HEK293 (cell line): ENCODE data around the gene CANX.

ENCODE experiments used
- CTCF ChIA-PET: fragments of 350-600 bp; formaldehyde crosslinking; extraction: SDS; loops from one replicate; lab custom pipeline; 2021; ENCODE audit warnings: antibody characterized with exemption; lab: Yijun Ruan, JAX
- POLR2A ChIA-PET: fragments of 300-600 bp; formaldehyde crosslinking; extraction: SDS; loops from one replicate; lab custom pipeline; 2020; ENCODE audit warnings: antibody characterized with exemption, inconsistent platforms; lab: Yijun Ruan, JAX
- H3K27ac ChIP-seq: fragments of 200-500 bp; sonication (Bioruptor generic); 2 replicates; pipeline ENCODE4 v1.5.1; 2014; ENCODE audit warnings: low read depth, low read length, control low read depth, inconsistent platforms; ENCODE audit errors: extremely low read depth
- H3K36me3 ChIP-seq, 2 experiments: fragments of 200-500 bp in 1 of 2; sonication (Bioruptor generic) in 1 of 2; 1 replicate in 1 of 2; 2 replicates in 1 of 2; pipeline ENCODE4 v1.5.1; 2014 to 2017; ENCODE audit warnings: inconsistent platforms in 2 of 2, low read length in 2 of 2; ENCODE audit not compliant: control insufficient read depth in 2 of 2, insufficient read depth in 1 of 2
- H3K4me1 ChIP-seq: fragments of 200-500 bp; sonication (Bioruptor generic); 2 replicates; pipeline ENCODE4 v1.5.1; 2014; ENCODE audit warnings: mild to moderate bottlenecking, low read length, inconsistent platforms; ENCODE audit not compliant: control insufficient read depth, insufficient read depth
- H3K4me3 ChIP-seq: 2 replicates; pipeline ENCODE4 v1.5.1; 2011; ENCODE audit warnings: low read depth, mild to moderate bottlenecking, control low read depth, low read length, moderate library complexity
- H3K9me3 ChIP-seq: fragments of 200-500 bp; sonication (Bioruptor generic); 2 replicates; pipeline ENCODE4 v1.5.1; 2014; ENCODE audit warnings: low read depth, low read length, inconsistent platforms; ENCODE audit not compliant: control insufficient read depth, insufficient read depth
- GLIS1 ChIP-seq: fragments of 450-650 bp; formaldehyde crosslinking; IDR thresholded peaks from 2 replicates; pipeline ENCODE4 v1.5.1; 2016; ENCODE audit warnings: missing biosample characterization, missing genetic modification characterization
- MZF1 ChIP-seq: fragments of 450-650 bp; formaldehyde crosslinking; IDR thresholded peaks from 2 replicates; pipeline ENCODE4 v1.5.1; 2017; ENCODE audit warnings: missing biosample characterization, missing genetic modification characterization, borderline replicate concordance
- OVOL3 ChIP-seq: fragments of 450-650 bp; formaldehyde crosslinking; IDR thresholded peaks from 2 replicates; pipeline ENCODE4 v1.5.1; 2016; ENCODE audit warnings: missing biosample characterization, missing genetic modification characterization
- SETDB1 ChIP-seq: IDR thresholded peaks from one replicate; pipeline ENCODE4 v1.6.1; 2017; ENCODE audit warnings: mild to moderate bottlenecking, low read length, moderate library complexity, mixed read lengths; ENCODE audit not compliant: insufficient read length
- ZBTB48 ChIP-seq: fragments of 450-650 bp; formaldehyde crosslinking; IDR thresholded peaks from 2 replicates; pipeline ENCODE4 v1.5.1; 2016; ENCODE audit warnings: missing biosample characterization, missing genetic modification characterization
- ZNF10 ChIP-seq: fragments of 450-650 bp; formaldehyde crosslinking; IDR thresholded peaks from 2 replicates; pipeline ENCODE4 v1.5.1; 2017; ENCODE audit warnings: missing biosample characterization, missing genetic modification characterization
- ZNF239 ChIP-seq: fragments of 450-650 bp; formaldehyde crosslinking; IDR thresholded peaks from 2 replicates; pipeline ENCODE4 v1.5.1; 2016; ENCODE audit warnings: missing biosample characterization, missing genetic modification characterization
- ZNF248 ChIP-seq: fragments of 450-650 bp; formaldehyde crosslinking; IDR thresholded peaks from 2 replicates; pipeline ENCODE4 v1.5.1; 2017; ENCODE audit warnings: missing biosample characterization, missing genetic modification characterization
- ZNF48 ChIP-seq: fragments of 450-650 bp; formaldehyde crosslinking; IDR thresholded peaks from 2 replicates; pipeline ENCODE4 v1.5.1; 2016; ENCODE audit warnings: missing biosample characterization, missing genetic modification characterization
- ZNF664 ChIP-seq: fragments of 450-650 bp; formaldehyde crosslinking; IDR thresholded peaks from 2 replicates; pipeline ENCODE4 v1.5.1; 2016; ENCODE audit warnings: missing biosample characterization, missing genetic modification characterization
- ZNF785 ChIP-seq: fragments of 450-650 bp; formaldehyde crosslinking; IDR thresholded peaks from 2 replicates; pipeline ENCODE4 v1.5.1; 2016; ENCODE audit warnings: missing biosample characterization, missing genetic modification characterization
- TF ChIP-seq, protein P1 (sequence below): fragments of 450-650 bp; formaldehyde crosslinking; IDR thresholded peaks from 2 replicates; pipeline ENCODE4 v1.5.1; 2016; ENCODE audit warnings: missing biosample characterization, missing genetic modification characterization
- TF ChIP-seq, protein P2 (sequence below): fragments of 450-650 bp; formaldehyde crosslinking; IDR thresholded peaks from 2 replicates; pipeline ENCODE4 v1.5.1; 2016; ENCODE audit warnings: missing biosample characterization, missing genetic modification characterization, borderline replicate concordance
- TF ChIP-seq, protein P3 (sequence below): fragments of 450-650 bp; formaldehyde crosslinking; IDR thresholded peaks from 2 replicates; pipeline ENCODE4 v1.5.1; 2016; ENCODE audit warnings: missing biosample characterization, missing genetic modification characterization

Gene CANX

DNA sequence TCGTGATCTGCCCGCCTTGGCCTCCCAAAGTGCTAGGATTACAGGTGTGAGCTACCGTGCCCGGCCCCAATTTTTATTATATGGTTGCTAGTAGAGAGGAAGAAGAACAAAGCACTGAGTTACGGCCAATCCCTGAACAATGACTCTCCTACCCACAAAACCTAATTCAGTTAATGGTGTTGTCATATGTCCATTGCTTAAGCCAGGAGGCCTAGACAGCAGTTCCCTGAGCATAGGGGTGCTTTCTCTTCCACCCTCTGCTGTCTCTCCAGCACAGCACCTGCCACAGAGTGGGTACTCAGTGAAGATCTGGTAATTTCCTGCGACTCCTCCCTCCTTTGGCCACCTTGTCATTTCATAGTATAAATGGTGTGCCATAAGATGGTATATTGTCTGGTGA is 73.6 kb downstream of the CANX start:
- Histone ChIP-seq H3K36me3 (peaks cover 22 to 95% of the 10 kb centered on the region in 2 experiments), H3K27ac (no peak overlapping the region), H3K4me1 (no peaks in the 10 kb centered on the region), H3K4me3 (no peak overlapping the region), H3K9me3 (no peaks in the 10 kb centered on the region)
- no peak for TF ChIP-seq MZF1 (tag by site-specific recombination)
- TF ChIP-seq, protein P1, sequence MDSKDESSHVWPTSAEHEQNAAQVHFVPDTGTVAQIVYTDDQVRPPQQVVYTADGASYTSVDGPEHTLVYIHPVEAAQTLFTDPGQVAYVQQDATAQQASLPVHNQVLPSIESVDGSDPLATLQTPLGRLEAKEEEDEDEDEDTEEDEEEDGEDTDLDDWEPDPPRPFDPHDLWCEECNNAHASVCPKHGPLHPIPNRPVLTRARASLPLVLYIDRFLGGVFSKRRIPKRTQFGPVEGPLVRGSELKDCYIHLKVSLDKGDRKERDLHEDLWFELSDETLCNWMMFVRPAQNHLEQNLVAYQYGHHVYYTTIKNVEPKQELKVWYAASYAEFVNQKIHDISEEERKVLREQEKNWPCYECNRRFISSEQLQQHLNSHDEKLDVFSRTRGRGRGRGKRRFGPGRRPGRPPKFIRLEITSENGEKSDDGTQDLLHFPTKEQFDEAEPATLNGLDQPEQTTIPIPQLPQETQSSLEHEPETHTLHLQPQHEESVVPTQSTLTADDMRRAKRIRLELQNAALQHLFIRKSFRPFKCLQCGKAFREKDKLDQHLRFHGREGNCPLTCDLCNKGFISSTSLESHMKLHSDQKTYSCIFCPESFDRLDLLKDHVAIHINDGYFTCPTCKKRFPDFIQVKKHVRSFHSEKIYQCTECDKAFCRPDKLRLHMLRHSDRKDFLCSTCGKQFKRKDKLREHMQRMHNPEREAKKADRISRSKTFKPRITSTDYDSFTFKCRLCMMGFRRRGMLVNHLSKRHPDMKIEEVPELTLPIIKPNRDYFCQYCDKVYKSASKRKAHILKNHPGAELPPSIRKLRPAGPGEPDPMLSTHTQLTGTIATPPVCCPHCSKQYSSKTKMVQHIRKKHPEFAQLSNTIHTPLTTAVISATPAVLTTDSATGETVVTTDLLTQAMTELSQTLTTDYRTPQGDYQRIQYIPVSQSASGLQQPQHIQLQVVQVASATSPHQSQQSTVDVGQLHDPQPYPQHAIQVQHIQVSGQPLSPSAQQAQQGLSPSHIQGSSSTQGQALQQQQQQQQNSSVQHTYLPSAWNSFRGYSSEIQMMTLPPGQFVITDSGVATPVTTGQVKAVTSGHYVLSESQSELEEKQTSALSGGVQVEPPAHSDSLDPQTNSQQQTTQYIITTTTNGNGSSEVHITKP (tag by site-specific recombination) = peak; percentile 46; the same call in 1 of the 2 replicates
- TF ChIP-seq ZNF239 = no peak
- POLR2A ChIA-PET = interaction anchor here (1.2 kb wide), 1 partner anchor 9 kb away, joined by 3 read pairs; no protein-coding TSS in a partner anchor
- CTCF ChIA-PET = interaction anchor here (1.7 kb wide), 1 partner anchor 9 kb away, joined by 13 read pairs; no protein-coding TSS in a partner anchor

DNA sequence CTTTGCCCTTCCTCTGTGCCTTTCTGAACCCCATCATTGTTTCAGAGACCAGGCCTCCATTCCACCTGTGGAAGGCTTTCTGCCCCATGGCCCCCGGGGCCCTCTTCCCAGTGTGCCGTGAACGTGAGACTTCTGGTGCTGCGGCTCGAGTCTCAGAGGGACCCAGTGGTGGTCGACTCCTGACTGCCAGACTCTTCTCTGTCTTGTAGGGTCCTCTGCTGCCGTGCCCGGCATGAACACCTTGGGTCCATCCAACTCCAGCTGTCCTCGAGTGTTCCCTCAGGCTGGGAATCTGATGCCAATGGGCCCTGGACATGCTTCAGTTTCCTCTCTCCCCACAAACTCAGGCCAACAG is 74.9 kb downstream of the CANX start:
- H3K9me3 ChIP-seq = no peaks in the 10 kb centered on the region
- H3K36me3 ChIP-seq = peaks cover 22 to 95% of the 10 kb centered on the region in 2 experiments
- ChIA-PET POLR2A (no interaction called here), CTCF (no interaction called here)
- no peak overlapping the region for H3K27ac ChIP-seq
- TF ChIP-seq ZNF248 (no peak), ZNF48 (tag by site-specific recombination) (no peak), GLIS1 (tag by site-specific recombination) (no peak), ZNF785 (tag by site-specific recombination) (no peak), ZBTB48 (no peak), ZNF664 (tag by site-specific recombination) (no peak), SETDB1 (no peak), OVOL3 (tag by site-specific recombination) (no peak), ZNF10 (tag by site-specific recombination) (no peak)
- TF ChIP-seq, protein P2, sequence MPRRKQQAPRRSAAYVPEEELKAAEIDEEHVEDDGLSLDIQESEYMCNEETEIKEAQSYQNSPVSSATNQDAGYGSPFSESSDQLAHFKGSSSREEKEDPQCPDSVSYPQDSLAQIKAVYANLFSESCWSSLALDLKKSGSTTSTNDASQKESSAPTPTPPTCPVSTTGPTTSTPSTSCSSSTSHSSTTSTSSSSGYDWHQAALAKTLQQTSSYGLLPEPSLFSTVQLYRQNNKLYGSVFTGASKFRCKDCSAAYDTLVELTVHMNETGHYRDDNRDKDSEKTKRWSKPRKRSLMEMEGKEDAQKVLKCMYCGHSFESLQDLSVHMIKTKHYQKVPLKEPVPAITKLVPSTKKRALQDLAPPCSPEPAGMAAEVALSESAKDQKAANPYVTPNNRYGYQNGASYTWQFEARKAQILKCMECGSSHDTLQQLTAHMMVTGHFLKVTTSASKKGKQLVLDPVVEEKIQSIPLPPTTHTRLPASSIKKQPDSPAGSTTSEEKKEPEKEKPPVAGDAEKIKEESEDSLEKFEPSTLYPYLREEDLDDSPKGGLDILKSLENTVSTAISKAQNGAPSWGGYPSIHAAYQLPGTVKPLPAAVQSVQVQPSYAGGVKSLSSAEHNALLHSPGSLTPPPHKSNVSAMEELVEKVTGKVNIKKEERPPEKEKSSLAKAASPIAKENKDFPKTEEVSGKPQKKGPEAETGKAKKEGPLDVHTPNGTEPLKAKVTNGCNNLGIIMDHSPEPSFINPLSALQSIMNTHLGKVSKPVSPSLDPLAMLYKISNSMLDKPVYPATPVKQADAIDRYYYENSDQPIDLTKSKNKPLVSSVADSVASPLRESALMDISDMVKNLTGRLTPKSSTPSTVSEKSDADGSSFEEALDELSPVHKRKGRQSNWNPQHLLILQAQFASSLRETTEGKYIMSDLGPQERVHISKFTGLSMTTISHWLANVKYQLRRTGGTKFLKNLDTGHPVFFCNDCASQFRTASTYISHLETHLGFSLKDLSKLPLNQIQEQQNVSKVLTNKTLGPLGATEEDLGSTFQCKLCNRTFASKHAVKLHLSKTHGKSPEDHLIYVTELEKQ (tag by site-specific recombination) = no peak
- TF ChIP-seq, protein P3, sequence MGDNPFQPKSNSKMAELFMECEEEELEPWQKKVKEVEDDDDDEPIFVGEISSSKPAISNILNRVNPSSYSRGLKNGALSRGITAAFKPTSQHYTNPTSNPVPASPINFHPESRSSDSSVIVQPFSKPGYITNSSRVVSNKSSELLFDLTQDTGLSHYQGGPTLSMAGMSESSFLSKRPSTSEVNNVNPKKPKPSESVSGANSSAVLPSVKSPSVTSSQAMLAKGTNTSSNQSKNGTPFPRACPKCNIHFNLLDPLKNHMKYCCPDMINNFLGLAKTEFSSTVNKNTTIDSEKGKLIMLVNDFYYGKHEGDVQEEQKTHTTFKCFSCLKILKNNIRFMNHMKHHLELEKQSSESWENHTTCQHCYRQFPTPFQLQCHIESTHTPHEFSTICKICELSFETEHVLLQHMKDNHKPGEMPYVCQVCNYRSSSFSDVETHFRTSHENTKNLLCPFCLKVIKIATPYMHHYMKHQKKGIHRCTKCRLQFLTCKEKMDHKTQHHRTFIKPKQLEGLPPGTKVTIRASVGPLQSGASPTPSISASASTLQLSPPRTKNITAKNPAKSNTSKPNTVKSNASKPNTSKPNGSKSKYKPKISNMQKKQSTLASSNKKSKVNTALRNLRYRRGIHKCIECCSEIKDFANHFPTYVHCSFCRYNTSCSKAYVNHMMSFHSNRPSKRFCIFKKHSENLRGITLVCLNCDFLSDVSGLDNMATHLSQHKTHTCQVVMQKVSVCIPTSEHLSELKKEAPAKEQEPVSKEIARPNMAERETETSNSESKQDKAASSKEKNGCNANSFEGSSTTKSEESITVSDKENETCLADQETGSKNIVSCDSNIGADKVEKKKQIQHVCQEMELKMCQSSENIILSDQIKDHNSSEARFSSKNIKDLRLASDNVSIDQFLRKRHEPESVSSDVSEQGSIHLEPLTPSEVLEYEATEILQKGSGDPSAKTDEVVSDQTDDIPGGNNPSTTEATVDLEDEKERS = no peak
- no peak overlapping the region for H3K4me3 ChIP-seq
- H3K4me1 ChIP-seq = no peaks in the 10 kb centered on the region
